Spinal cord (tissue), 10 donors: ENCODE measurements around the gene POP4. TPM values are rescaled to one million over a fixed set of nuclear protein-coding genes. Genes with fewer than 3 reads are reported as not detected.
A peak's percentile ranks its signal among the peaks of the same experiment; 100 is the strongest.

Experiments
- DNase-seq, 6 donors: peaks; one replicate each; pipeline versions ENCODE4 v3.0.0 to v3.0.0-alpha.2; 2013 to 2015; ENCODE audit warnings: low spot score in 6 of 6, low read depth in 4 of 6
- H3K27ac ChIP-seq: one replicate; pipeline ENCODE4 v1.5.1; 2013; ENCODE audit warnings: low read depth, low read length, control low read depth
- H3K27me3 ChIP-seq: one replicate; pipeline ENCODE4 v1.6.1; 2013; ENCODE audit warnings: low read length; ENCODE audit not compliant: control insufficient read depth, insufficient read depth
- H3K36me3 ChIP-seq: one replicate; pipeline ENCODE4 v1.6.1; 2013; ENCODE audit warnings: low read length; ENCODE audit not compliant: control insufficient read depth, insufficient read depth
- H3K4me1 ChIP-seq: one replicate; pipeline ENCODE4 v1.6.1; 2013; ENCODE audit warnings: low read length; ENCODE audit not compliant: control insufficient read depth, insufficient read depth
- H3K4me3 ChIP-seq: one replicate; pipeline ENCODE4 v1.5.1; 2013; ENCODE audit warnings: low read depth, low read length, control low read depth
- H3K9me3 ChIP-seq: one replicate; pipeline ENCODE4 v1.6.1; 2013; ENCODE audit warnings: low read length; ENCODE audit not compliant: control insufficient read depth, insufficient read depth
- WGBS: methylation state at CpG from one replicate; pipeline ENCODE4 v1.1.5; 2013; ENCODE audit warnings: missing lambda C conversion rate; ENCODE audit not compliant: insufficient coverage; 5-methylcytosine and 5-hydroxymethylcytosine counted together
- polyA plus RNA-seq, 2 donors: library from polyadenylated mRNA; unstranded; fragments of 120-200 nt; gene quantifications; one replicate each; pipeline ENCODE4 v1.2.1, GENCODE V29; 2013; ENCODE audit not compliant: insufficient read length in 2 of 2
- total RNA-seq, 2 donors: library from RNA; depleted of rRNA in 1 of 2; stranded (reverse); fragments of 120-200 nt in 1 of 2; fragments of >200 nt in 1 of 2; gene quantifications; one replicate each; pipeline versions ENCODE4 v1.2.3 to v1.2.4, GENCODE V29; 2013 to 2014
- donor health status: healthy.

Gene POP4
- total and polyA plus RNA-seq, 4 donors = 56.1 to 86.6 (median 56.8) TPM

- no peak for DNase-seq
- Histone ChIP-seq H3K27me3 (no peaks in the 10 kb centered on the region), H3K4me1 (no peaks in the 10 kb centered on the region), H3K4me3 (no peak overlapping the region), H3K36me3 (no peaks in the 10 kb centered on the region), H3K9me3 (no peaks in the 10 kb centered on the region), H3K27ac (no peak overlapping the region)
- 96% methylated on average over 4 of the region's 7 CpGs for WGBS
Observed at GRCh38 chr19:29651622-29652394, 45.7 kb downstream of the POP4 start.

GRCh38 chr19:29653398-29653797 lies 47.3 kb downstream of the POP4 start:
- WGBS = 100% methylated on average over 2 of the region's 5 CpGs
- no peak overlapping the region for H3K27ac ChIP-seq
- no peak overlapping the region for H3K4me3 ChIP-seq
- no peak for DNase-seq
- no peaks in the 10 kb centered on the region for H3K9me3 ChIP-seq
- H3K27me3 ChIP-seq = no peaks in the 10 kb centered on the region
- H3K4me1 ChIP-seq = no peaks in the 10 kb centered on the region
- H3K36me3 ChIP-seq = no peaks in the 10 kb centered on the region

DNA sequence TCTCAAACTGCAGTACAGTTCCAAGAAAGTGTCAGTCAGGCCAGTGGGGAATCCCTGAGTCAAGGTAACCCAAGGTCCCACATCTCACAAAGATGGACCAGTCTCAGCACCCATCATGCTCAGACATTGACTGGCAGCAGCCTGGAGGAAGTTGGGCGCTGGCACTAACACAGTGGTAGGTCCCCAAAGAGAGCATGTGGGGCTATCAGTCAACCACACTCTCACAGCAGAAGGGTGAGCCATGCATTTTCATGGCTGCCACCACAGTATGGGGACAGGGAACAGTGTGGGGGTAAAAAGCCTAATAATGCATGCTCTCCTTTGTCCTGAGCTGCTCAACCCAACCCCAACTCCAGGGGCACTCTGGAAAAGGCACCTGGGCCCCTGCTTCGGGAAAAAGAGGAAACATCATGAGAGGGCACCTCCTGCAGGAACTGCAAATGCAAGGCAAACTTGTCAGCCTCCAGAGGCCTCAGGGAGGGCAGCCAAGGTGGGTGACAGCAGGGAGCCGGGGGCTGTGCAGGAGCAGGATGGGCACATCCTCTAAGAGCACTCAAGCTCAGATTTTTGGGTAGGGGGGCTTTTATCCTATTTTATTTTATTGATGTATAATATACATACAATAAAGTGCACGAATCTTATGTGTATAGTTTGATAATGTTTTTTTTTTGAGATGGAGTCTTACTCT lies 49.7 kb downstream of the POP4 start:
- H3K4me1 ChIP-seq = no peaks in the 10 kb centered on the region
- H3K9me3 ChIP-seq = no peaks in the 10 kb centered on the region
- H3K27me3 ChIP-seq = no peaks in the 10 kb centered on the region
- DNase-seq = no peak
- 63% methylated on average over 2 of the region's 4 CpGs for WGBS
- H3K36me3 ChIP-seq = no peaks in the 10 kb centered on the region
- H3K4me3 ChIP-seq = no peak overlapping the region
- H3K27ac ChIP-seq = no peak overlapping the region

DNA sequence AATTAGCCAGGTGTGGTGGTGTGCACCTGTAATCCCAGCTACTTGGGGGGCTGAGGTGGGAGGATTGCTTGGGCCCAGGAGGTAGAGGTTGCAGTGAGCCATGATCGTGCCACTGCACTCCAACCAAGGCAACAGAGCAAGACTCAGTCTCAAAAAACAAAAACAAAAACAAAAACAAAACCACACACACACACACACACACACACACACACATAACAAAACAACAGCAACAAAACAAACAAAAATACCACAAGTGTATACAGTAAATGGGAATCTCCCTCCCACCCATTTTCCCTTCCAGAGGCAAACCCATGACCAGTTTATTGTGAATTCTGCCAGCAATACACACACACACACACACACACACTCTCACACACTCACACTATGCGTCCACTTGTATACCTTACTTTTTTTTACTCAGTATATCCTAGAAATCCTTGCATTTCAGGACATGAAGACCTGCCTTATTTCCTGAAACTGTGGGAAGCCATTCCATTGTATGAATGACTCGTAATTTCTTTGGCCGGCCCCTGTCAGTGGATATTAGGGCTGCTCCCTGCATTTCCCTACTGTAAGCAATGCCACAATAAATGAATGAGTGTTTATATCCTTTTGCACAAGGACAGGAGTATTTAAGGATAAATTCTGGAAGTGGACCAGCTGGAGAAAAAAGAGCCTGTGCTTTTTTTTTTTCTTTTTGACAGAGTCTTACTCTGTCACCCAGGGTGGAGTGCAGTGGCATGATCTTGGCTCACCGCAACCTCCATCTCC lies 52.3 kb downstream of the POP4 start:
- no peak for DNase-seq
- Histone ChIP-seq H3K4me1 (peaks cover 10% of the 10 kb centered on the region), H3K27ac (no peak overlapping the region), H3K9me3 (no peaks in the 10 kb centered on the region), H3K4me3 (no peak overlapping the region), H3K27me3 (no peaks in the 10 kb centered on the region), H3K36me3 (no peaks in the 10 kb centered on the region)
- 100% methylated on average over 1 of the region's 5 CpGs for WGBS

DNA sequence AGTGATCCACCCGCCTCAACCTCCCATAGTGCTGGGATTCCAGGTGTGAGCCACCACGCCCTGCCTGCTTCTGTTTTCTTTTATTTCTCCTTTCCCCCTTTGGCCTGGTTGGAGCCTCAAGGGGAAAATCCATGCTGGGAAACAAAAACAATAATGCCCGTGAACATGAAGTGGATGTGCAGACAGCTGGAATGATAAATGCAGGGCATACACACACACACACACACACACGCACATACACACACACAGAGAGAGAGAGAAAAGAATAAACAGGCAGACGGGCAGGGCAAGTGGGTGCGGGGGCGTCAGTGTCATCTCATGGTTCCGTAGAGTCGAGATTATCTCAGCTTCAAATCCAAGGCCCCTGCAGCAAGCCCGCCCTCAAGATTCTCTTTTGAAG lies 54.8 kb downstream of the POP4 start:
- no peak for DNase-seq
- no peak overlapping the region for H3K4me3 ChIP-seq
- no peaks in the 10 kb centered on the region for H3K9me3 ChIP-seq
- 87% methylated on average over 7 of the region's 10 CpGs for WGBS
- peaks cover 3% of the 10 kb centered on the region for H3K27me3 ChIP-seq
- no peak overlapping the region for H3K27ac ChIP-seq
- H3K36me3 ChIP-seq = no peaks in the 10 kb centered on the region
- peaks cover 23% of the 10 kb centered on the region for H3K4me1 ChIP-seq

DNA sequence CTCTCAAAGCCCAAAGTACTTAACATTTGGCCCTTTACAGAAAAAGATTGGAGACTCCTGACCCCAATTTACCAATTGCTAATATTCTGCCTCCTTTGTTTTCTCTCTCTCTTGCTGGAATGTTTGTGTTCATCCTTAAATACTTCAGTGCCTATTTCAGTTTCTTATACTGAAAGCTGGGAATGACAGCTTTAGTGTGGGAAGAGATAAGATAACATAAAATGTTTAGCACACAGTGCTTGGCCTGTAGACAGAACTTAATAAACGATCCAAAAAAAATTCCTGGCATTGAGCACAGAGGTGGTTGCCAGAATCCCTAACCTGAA lies 56.2 kb downstream of the POP4 start:
- Histone ChIP-seq H3K27ac (peak overlapping the region; percentile 54), H3K27me3 (peaks cover 14% of the 10 kb centered on the region), H3K36me3 (no peaks in the 10 kb centered on the region), H3K9me3 (no peaks in the 10 kb centered on the region), H3K4me1 (peaks cover 37% of the 10 kb centered on the region), H3K4me3 (no peak overlapping the region)
- no peak for DNase-seq
- WGBS = 45% methylated on average over 1 of the region's 1 CpG

DNA sequence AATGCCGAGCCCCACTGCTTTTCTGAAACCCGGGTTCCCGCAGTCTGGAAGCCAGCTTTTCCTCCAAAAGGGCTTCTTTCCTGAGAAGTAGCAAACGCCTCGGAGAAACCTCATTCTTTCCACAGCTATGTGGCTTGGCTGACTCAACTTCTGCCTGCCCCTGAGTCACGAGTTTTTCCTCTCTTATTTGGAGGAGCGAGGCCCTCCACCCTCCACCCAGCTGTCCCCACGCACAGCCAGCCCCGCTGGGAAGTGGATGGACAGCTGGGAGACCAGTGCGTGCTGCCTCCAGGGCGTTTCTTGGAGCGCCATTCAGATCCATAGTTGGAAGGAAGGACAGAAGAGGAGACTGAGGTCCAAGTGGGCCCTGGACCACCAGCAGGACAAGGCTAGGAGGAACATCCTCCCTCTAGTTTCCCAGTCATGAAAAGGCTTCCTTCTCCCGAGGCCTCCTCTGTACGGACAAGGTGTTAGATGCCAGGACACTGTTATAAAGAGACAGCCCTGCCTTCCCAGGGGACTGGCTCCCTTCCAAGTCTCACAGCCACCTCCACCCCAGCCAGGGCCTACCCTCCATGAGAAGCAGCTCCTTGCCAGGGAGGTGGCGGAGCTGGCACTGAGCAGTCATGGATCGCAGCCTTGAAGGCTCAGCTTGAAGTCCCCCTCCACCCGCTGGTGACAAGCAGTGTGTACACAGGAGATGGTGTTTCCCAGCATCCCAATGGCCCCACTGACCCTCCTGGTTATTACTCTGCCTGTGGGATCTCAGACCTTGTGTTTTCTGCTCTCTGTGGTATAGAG lies 56.7 kb downstream of the POP4 start:
- Histone ChIP-seq H3K27me3 (peaks cover 15% of the 10 kb centered on the region), H3K27ac (peak overlapping the region; percentile 54), H3K4me3 (no peak overlapping the region), H3K36me3 (no peaks in the 10 kb centered on the region), H3K9me3 (no peaks in the 10 kb centered on the region), H3K4me1 (peaks cover 42% of the 10 kb centered on the region)
- 53% methylated on average over 15 of the region's 17 CpGs for WGBS
- peak in 1 of 6 donors; percentile 52 for DNase-seq

DNA sequence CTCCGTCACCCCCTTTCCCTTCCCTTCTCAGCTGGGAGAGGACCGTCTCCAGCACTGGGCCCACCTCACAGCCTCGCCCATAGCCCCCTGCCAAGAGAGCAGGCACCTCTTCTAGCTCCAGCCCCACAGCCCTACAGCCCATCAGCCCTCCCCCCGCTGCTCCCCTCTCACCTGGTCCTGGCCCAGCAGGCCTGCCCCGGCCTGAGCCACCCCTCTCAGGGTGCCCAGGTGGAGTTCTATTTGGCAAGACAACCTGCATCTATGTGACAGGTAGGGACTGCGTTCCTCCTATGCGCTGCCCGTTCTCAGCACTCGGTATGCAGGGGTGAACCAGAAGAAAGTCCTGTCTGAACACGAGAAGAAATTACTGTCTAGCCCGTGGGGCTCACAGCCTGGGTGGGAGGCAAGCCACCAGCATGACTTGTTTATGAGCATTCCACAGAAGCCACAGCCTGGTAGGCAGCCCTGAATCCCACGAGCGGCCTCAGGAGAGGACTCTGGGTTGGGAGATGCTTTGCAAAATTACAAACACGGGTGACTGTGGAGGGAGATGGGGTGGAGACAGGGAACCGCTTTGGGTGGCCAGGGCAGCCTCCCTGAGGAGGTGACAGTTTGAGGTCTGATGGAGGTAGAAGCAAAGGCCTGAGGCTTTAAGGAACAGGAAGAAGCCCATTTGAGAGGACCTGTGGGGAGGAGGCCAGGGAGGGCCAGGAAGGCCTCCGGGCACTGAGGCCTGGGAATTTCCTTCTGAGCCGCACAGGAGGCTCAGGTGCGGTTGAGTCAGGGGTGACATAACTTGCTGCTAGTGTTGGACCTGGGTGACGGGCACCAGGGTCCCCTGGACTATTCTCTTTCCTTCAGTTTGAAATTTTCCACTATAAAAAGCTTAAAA lies 58.0 kb downstream of the POP4 start:
- H3K9me3 ChIP-seq = no peaks in the 10 kb centered on the region
- peaks cover 18% of the 10 kb centered on the region for H3K27me3 ChIP-seq
- no peak for DNase-seq
- no peak overlapping the region for H3K27ac ChIP-seq
- H3K4me3 ChIP-seq = no peak overlapping the region
- peaks cover under 1% of the 10 kb centered on the region for H3K36me3 ChIP-seq
- WGBS = 93% methylated on average over 19 of the region's 19 CpGs
- peaks cover 55% of the 10 kb centered on the region for H3K4me1 ChIP-seq
